KOPT-K1 (cell line): Measurements from ENCODE around the gene HSD3B1.
"Not testable (repeated sequence)": the region's sequence is repeated elsewhere in the genome, so short reads cannot be mapped to it uniquely, and the experiment has no call there.

Experiments
- H3K27ac ChIP-seq: fragments of 200-600 bp; sonication (generic); 2 replicates; pipeline ENCODE4 v1.5.1; 2016; ENCODE audit warnings: antibody characterized with exemption, mild to moderate bottlenecking, low read depth, low read length; ENCODE audit not compliant: poor library complexity, severe bottlenecking
- H3K36me3 ChIP-seq: fragments of 200-600 bp; sonication (generic); 2 replicates; pipeline ENCODE4 v1.5.1; 2017; ENCODE audit warnings: antibody characterized with exemption, mild to moderate bottlenecking, low read length, moderate library complexity; ENCODE audit not compliant: insufficient read depth
- H3K9me3 ChIP-seq: fragments of 200-600 bp; sonication (generic); 2 replicates; pipeline ENCODE4 v1.5.1; 2017; ENCODE audit warnings: antibody characterized with exemption, low read length, mild to moderate bottlenecking; ENCODE audit not compliant: insufficient read depth, poor library complexity, severe bottlenecking

The HSD3B1 gene

DNA sequence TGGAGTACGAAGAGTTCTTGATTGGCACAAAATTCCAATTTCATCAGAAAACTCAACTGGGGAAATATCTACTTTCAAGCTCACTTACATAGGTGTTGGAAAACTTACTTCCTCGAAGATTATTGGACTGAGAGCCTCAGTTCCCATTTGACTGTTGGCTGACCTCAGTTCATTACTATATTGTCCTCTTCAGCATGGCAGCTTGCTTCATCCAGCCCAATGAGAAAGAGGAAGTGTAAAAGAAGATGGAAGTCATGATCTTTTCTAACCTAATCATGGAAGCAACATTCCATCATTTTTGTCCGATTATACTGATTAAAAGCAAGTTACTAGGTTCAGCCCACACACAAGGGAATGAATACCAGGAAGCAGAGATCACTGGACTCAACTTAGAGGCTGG is 49.4 kb downstream of the HSD3B1 start:
- H3K27ac ChIP-seq, result no peak overlapping the region
- H3K36me3 ChIP-seq, result no peaks in the 10 kb centered on the region

DNA sequence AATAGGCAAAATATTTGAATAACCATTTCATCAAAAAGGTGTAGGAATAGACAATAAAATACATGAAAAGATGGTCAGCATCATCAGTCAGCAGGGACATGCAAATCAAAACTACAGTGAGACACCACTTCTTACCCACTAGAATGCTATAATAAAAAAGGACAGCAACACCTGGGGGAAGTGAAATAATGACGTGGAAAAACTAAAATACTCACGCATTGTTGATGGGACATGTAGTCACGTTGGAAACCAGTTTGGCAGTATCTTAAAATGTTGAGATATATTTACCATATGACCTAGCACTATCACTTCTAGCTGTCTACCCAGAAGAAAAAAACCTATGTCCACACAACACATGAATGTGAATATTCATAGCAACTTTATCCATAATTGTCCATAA is 53.4 kb downstream of the HSD3B1 start:
- not testable (repeated sequence) for H3K9me3 ChIP-seq, H3K27ac ChIP-seq, H3K36me3 ChIP-seq

More for the DNA sequence above, 49.4 kb downstream of the HSD3B1 start:
- no peaks in the 10 kb centered on the region for H3K9me3 ChIP-seq

DNA sequence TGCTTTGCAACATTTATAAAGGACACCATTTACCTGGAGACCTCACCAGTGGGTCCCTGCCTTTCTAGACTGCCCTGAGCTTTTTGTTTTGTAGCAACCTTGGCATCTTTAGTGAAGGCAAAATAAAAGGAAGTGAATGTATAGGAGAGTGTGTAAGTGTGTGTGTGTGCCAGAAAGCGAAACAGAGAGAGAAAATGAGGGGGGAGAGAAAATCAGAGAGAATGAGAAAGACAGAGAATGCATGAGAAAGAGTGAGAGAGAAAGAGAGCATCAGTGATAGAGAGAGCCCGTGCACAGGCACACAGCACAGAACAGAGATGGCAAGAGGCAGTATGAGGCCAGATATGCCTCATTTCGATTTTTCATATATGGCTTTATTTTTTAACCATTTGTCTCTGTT is 57.5 kb downstream of the HSD3B1 start:
- no peak overlapping the region for H3K27ac ChIP-seq
- no peaks in the 10 kb centered on the region for H3K9me3 ChIP-seq
- no peaks in the 10 kb centered on the region for H3K36me3 ChIP-seq
